Right lobe of liver (tissue), 4 donors: ENCODE measurements around the gene PRAMEF2.
"Not testable (repeated sequence)": the region's sequence is repeated elsewhere in the genome, so short reads cannot be mapped to it uniquely, and the experiment has no call there.

Experiments used
- CTCF ChIP-seq, 4 donors: fragments of 200-600 bp in 3 of 4; fragments of 450-650 bp in 1 of 4; IDR thresholded peaks; one replicate each; pipeline versions ENCODE4 v1.5.1 to v1.8.0; 2016 to 2022; ENCODE audit warnings: antibody characterized with exemption in 4 of 4, mild to moderate bottlenecking in 2 of 4
- POLR2A ChIP-seq: fragments of 450-650 bp; IDR thresholded peaks from one replicate; pipeline ENCODE4 v1.6.1; 2017; ENCODE audit warnings: antibody characterized with exemption, mild to moderate bottlenecking
- donor health status: DM: no; HTN: no; CAD: no.
- donor health status: DM: no; HTN: no; CAD: no.
- donor health status: DM: no; HTN: yes; CAD: no.

GRCh38 chr1:12848620-12849019 lies 8.3 kb upstream of the PRAMEF2 start, which contains the start of gene HNRNPCL1:
- not testable (repeated sequence) for TF ChIP-seq CTCF (IDR thresholded peaks at IDR 0.05); POLR2A
